A673 (cell line): ENCODE data around the gene DCLK1. TPM values are rescaled to one million over a fixed set of nuclear protein-coding genes. Genes with fewer than 3 reads are reported as not detected.

ENCODE experiments used
- BruUV-seq: library from RNA; stranded (reverse); fragments of 400-500 nt; replicated peaks from 2 replicates; lab custom pipeline; 2021; lab: Mats Ljungman, UMichigan
- CTCF ChIA-PET: fragments of 300-600 bp; sonication (Branson Sonifier 250); formaldehyde crosslinking; loops from one replicate; lab custom pipeline; 2022; ENCODE audit warnings: antibody characterized with exemption; lab: Charles Lee
- POLR2A ChIA-PET: fragments of 300-600 bp; sonication (Branson Sonifier 250); formaldehyde crosslinking; loops from one replicate; lab custom pipeline; 2022; ENCODE audit warnings: antibody characterized with exemption; ENCODE audit not compliant: low non-redundant PET; lab: Charles Lee
- DNase-seq: peaks from one replicate; pipeline ENCODE4 v3.0.0-alpha.2; 2015; ENCODE audit warnings: low spot score
- H3K27ac ChIP-seq: fragments of 200-600 bp; sonication (generic); 2 replicates; pipeline ENCODE4 v1.5.1; 2016; ENCODE audit warnings: mixed run types, low read depth, mild to moderate bottlenecking, mixed read lengths, antibody characterized with exemption, low read length; ENCODE audit not compliant: poor library complexity, severe bottlenecking
- H3K27me3 ChIP-seq: fragments of 200-600 bp; sonication (generic); replicated peaks from 2 replicates; pipeline ENCODE4 v1.6.1; 2017; ENCODE audit warnings: mixed run types, low read depth, mild to moderate bottlenecking, mixed read lengths, antibody characterized with exemption, low read length; ENCODE audit not compliant: insufficient read depth, poor library complexity
- H3K36me3 ChIP-seq: fragments of 200-600 bp; sonication (generic); 2 replicates; pipeline ENCODE4 v1.6.1; 2016; ENCODE audit warnings: mixed run types, mild to moderate bottlenecking, mixed read lengths, antibody characterized with exemption, low read length; ENCODE audit not compliant: insufficient read depth, poor library complexity, severe bottlenecking
- H3K4me1 ChIP-seq: fragments of 200-600 bp; sonication (generic); 2 replicates; pipeline ENCODE4 v1.6.1; 2017; ENCODE audit warnings: mixed run types, mild to moderate bottlenecking, mixed read lengths, antibody characterized with exemption, low read length; ENCODE audit not compliant: insufficient read depth, poor library complexity, severe bottlenecking
- H3K4me3 ChIP-seq: fragments of 200-600 bp; sonication (generic); 2 replicates; pipeline ENCODE4 v1.5.1; 2016; ENCODE audit warnings: low read depth, mixed run types, mild to moderate bottlenecking, mixed read lengths, low read length; ENCODE audit not compliant: poor library complexity, severe bottlenecking
- H3K9me3 ChIP-seq: fragments of 200-600 bp; sonication (generic); 2 replicates; pipeline ENCODE4 v1.6.1; 2016; ENCODE audit warnings: mixed run types, low read depth, mild to moderate bottlenecking, mixed read lengths, antibody characterized with exemption, low read length; ENCODE audit not compliant: poor library complexity, severe bottlenecking
- CTCF ChIP-seq: fragments of 300-800, 200-600 bp; sonication (generic); conservative IDR thresholded peaks from 2 replicates; pipeline ENCODE4 v1.5.1; 2017; ENCODE audit warnings: low read depth, mild to moderate bottlenecking, antibody characterized with exemption, low read length, moderate library complexity, mixed read lengths
- EZH2 ChIP-seq: fragments of 200-600 bp; sonication (generic); IDR thresholded peaks from 2 replicates; pipeline ENCODE4 v1.6.1; 2017; ENCODE audit warnings: borderline replicate concordance, low read depth, mild to moderate bottlenecking, mixed read lengths, antibody characterized with exemption, low read length; ENCODE audit not compliant: poor library complexity, severe bottlenecking
- intact Hi-C: fragments of 100-400 bp; cut with micrococcal nuclease; formaldehyde crosslinking; loops from one replicate; pipeline ENCODE4 v1.10.0; 2022; ENCODE audit not compliant: unreplicated experiment
- total RNA-seq: library from RNA; stranded (reverse); gene quantifications from 2 replicates; pipeline ENCODE4 v1.2.3, GENCODE V29; 2021

DCLK1 gene
- total RNA-seq, 1 experiment from 2014 or later = 11.2 TPM

GRCh38 chr13:35849256-35849644 lies 281.9 kb downstream of the DCLK1 start:
- intact Hi-C loops = no loop called here

GRCh38 chr13:35848336-35849255 lies 282.6 kb downstream of the DCLK1 start:
- no peak overlapping the region for H3K27ac ChIP-seq

More at GRCh38 chr13:35849256-35849644, 281.9 kb downstream of the DCLK1 start:
- no peak for DNase-seq
- Histone ChIP-seq H3K4me1 (no peaks in the 10 kb centered on the region), H3K27me3 (no peaks in the 10 kb centered on the region), H3K27ac (no peak overlapping the region), H3K4me3 (no peak overlapping the region), H3K36me3 (no peaks in the 10 kb centered on the region), H3K9me3 (no peaks in the 10 kb centered on the region)
- POLR2A ChIA-PET = no interaction called here
- TF ChIP-seq EZH2 (no peak), CTCF (no peak)
- CTCF ChIA-PET = no interaction called here
- no TSS peak for BruUV-seq

DNA sequence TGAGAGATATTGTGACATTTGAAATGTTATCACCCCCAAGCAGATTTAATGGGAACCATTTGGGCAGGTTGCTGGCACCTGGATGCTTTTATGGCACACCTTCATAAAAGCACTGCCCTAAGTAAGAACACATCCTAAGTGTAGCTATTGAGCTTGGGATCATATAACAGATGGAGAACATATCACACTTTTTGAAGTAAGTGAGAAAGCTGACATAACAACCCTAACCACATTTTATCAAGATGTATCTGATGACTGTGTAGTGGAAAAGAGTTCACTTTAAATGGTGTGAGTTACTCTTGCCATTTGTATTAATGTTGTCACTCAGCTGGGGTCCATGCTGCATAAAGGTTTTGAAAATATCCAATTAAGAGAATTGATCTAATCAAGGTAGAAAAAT lies 287.9 kb downstream of the DCLK1 start:
- ChIA-PET CTCF (no interaction called here), POLR2A (no interaction called here)
- Histone ChIP-seq H3K4me1 (no peaks in the 10 kb centered on the region), H3K27me3 (no peaks in the 10 kb centered on the region), H3K9me3 (no peaks in the 10 kb centered on the region), H3K4me3 (no peak overlapping the region), H3K27ac (no peak overlapping the region), H3K36me3 (no peaks in the 10 kb centered on the region)
- no peak for DNase-seq
- TF ChIP-seq CTCF (no peak), EZH2 (no peak)
- no TSS peak for BruUV-seq
- intact Hi-C loops = no loop called here

More at GRCh38 chr13:35848336-35849255, 282.6 kb downstream of the DCLK1 start:
- no TSS peak for BruUV-seq
- Histone ChIP-seq H3K27me3 (no peaks in the 10 kb centered on the region), H3K4me1 (no peaks in the 10 kb centered on the region), H3K36me3 (no peaks in the 10 kb centered on the region), H3K9me3 (no peaks in the 10 kb centered on the region), H3K4me3 (no peak overlapping the region)
- CTCF ChIA-PET = no interaction called here
- TF ChIP-seq CTCF (no peak), EZH2 (no peak)
- POLR2A ChIA-PET = no interaction called here
- DNase-seq = no peak
- intact Hi-C loops = no loop called here
